Lung (tissue), 12 donors: Measurements from ENCODE around the gene PRKN. TPM values are rescaled to one million over a fixed set of nuclear protein-coding genes. Genes with fewer than 3 reads are reported as not detected.

Source experiments
- ATAC-seq: fragments of 200-7000 bp; cut with Tn5 transposase; one replicate; pipeline ENCODE4 v1.9.1; 2020; ENCODE audit warnings: moderate number of reproducible peaks; ENCODE audit not compliant: insufficient read depth, low FRiP score
- DNase-seq, 3 donors: peaks; one replicate each; pipeline ENCODE4 v3.0.0-alpha.2; 2013 to 2017
- H3K27ac ChIP-seq, 2 donors: one replicate each; pipeline ENCODE4 v1.5.1; 2013; ENCODE audit warnings: mild to moderate bottlenecking in 2 of 2, moderate library complexity in 2 of 2, control low read depth in 1 of 2, inconsistent platforms in 1 of 2, low read depth in 1 of 2, low read length in 1 of 2
- H3K27me3 ChIP-seq, 3 donors: one replicate each; pipeline ENCODE4 v1.5.1; 2013; ENCODE audit warnings: low read length in 2 of 3; ENCODE audit not compliant: control insufficient read depth in 3 of 3, insufficient read depth in 3 of 3
- H3K36me3 ChIP-seq, 4 donors: one replicate each; pipeline ENCODE4 v1.5.1; 2013; ENCODE audit warnings: low read length in 4 of 4, mild to moderate bottlenecking in 1 of 4, moderate library complexity in 1 of 4; ENCODE audit not compliant: control insufficient read depth in 4 of 4, insufficient read depth in 4 of 4
- H3K4me1 ChIP-seq, 5 donors: one replicate each; pipeline ENCODE4 v1.5.1; 2013; ENCODE audit warnings: low read length in 5 of 5, mild to moderate bottlenecking in 2 of 5, moderate library complexity in 1 of 5; ENCODE audit not compliant: control insufficient read depth in 5 of 5, insufficient read depth in 5 of 5
- H3K4me3 ChIP-seq: one replicate; pipeline ENCODE4 v1.5.1; 2013; ENCODE audit warnings: mild to moderate bottlenecking, control low read depth, moderate library complexity
- H3K9ac ChIP-seq, 2 donors: one replicate each; pipeline ENCODE4 v1.5.1; 2013; ENCODE audit warnings: low read length in 2 of 2, control low read depth in 1 of 2; ENCODE audit not compliant: insufficient read depth in 1 of 2
- H3K9me3 ChIP-seq, 4 donors: one replicate each; pipeline ENCODE4 v1.5.1; 2013; ENCODE audit warnings: low read length in 3 of 4, mild to moderate bottlenecking in 1 of 4, moderate library complexity in 1 of 4; ENCODE audit not compliant: control insufficient read depth in 4 of 4, insufficient read depth in 3 of 4
- WGBS, 2 donors: extraction: QIAGEN DNeasy Blood & Tissue Kit; methylation state at CpG; one replicate each; pipeline ENCODE4 v1.1.7; 2013; 5-methylcytosine and 5-hydroxymethylcytosine counted together
- polyA plus RNA-seq, 2 donors: library from polyadenylated mRNA; stranded (reverse); fragments of 200-250 nt; gene quantifications; one replicate each; pipeline ENCODE4 v1.2.1, GENCODE V29; 2013
- total RNA-seq, 2 donors: library from RNA; depleted of rRNA in 1 of 2; stranded (reverse); fragments of >200 nt in 1 of 2; gene quantifications; one replicate each; pipeline ENCODE4 v1.2.1, GENCODE V29; 2014 to 2021
- TF ChIP-seq, protein P1 (sequence below): IDR thresholded peaks from 2 replicates; pipeline ENCODE4 v1.5.1; 2012; ENCODE audit warnings: mild to moderate bottlenecking; ENCODE audit errors: control extremely low read depth, extremely low read depth
- donor health status: control.
- donor health status: control.
- donor health status: Bipolar disorder and iron deficiency.
- donor health status: healthy.
- donor health status: DM: yes; HTN: yes; CAD: no.

PRKN gene
- total and polyA plus RNA-seq, 4 donors, result 0.27 to 11.2 (median 3.1) TPM

DNA sequence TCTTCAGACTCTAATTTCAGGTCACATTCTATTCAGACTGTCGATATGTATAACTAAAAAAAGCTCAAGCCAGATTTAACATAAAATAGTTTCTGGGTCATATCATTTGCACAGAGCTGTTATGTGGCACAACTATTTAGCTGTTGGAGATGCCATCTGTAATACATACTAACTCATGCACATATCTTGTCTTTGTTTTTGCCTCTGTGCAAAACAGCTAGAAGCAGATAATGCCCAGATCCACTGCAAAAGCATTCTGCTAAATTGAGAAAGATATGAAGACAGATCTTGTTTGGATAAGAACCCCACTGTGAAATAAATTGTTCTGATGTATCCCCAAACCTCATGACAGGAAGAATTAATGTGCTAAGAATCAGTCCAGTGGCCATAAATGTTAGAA is 930.9 kb downstream of the PRKN start:
- peaks cover 0 to 3% (median 0%) of the 10 kb centered on the region in 4 donors for H3K9me3 ChIP-seq
- H3K36me3 ChIP-seq, result no peaks in the 10 kb centered on the region
- 61 to 76% methylated on average over 1 of the region's 1 CpG for WGBS, 2 donors
- no peak overlapping the region for H3K4me3 ChIP-seq
- H3K27me3 ChIP-seq, result no peaks in the 10 kb centered on the region
- TF ChIP-seq, protein P1, sequence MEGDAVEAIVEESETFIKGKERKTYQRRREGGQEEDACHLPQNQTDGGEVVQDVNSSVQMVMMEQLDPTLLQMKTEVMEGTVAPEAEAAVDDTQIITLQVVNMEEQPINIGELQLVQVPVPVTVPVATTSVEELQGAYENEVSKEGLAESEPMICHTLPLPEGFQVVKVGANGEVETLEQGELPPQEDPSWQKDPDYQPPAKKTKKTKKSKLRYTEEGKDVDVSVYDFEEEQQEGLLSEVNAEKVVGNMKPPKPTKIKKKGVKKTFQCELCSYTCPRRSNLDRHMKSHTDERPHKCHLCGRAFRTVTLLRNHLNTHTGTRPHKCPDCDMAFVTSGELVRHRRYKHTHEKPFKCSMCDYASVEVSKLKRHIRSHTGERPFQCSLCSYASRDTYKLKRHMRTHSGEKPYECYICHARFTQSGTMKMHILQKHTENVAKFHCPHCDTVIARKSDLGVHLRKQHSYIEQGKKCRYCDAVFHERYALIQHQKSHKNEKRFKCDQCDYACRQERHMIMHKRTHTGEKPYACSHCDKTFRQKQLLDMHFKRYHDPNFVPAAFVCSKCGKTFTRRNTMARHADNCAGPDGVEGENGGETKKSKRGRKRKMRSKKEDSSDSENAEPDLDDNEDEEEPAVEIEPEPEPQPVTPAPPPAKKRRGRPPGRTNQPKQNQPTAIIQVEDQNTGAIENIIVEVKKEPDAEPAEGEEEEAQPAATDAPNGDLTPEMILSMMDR, result no peak
- no peak overlapping the region for H3K9ac ChIP-seq
- no peak for ATAC-seq
- H3K27ac ChIP-seq, result no peak overlapping the region
- DNase-seq, result no peak
- H3K4me1 ChIP-seq, result no peaks in the 10 kb centered on the region

DNA sequence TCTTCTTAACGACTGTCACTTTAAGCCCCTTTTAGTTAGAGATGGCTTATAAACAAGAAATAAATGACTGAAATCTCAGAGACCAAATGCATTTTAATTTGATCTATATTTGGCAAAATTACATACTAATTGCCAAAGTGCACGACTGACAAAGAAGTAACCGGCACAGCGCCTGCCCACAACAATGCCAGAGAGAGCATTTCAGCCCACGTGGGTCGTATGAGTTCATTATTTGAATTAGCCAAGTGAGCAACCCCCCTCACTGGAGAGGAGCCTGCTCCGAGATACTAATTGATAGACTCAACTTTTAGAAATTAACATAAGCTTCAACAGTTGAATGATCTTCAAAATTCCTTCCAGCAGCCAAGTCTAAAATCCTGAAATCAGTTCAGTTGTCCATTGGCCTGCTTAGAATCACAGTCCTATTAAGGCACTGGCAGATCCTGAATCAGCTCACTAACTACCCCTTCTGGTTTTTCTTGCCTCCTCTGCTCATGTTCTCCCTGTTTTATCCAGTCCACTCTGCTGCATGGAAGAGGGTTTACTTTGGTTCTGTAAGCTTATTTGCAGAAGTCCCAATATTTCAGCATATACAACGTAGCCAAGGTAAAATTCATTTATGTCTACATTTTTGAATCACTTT is 934.6 kb downstream of the PRKN start:
- no peak overlapping the region for H3K9ac ChIP-seq
- H3K4me1 ChIP-seq, result no peaks in the 10 kb centered on the region
- peak in 2 of 3 donors; percentile 11 to 31 for DNase-seq
- peaks cover 0 to 3% (median 0%) of the 10 kb centered on the region in 4 donors for H3K9me3 ChIP-seq
- H3K27ac ChIP-seq, result no peak overlapping the region
- 72 to 91% methylated on average over 8 of the region's 8 CpGs for WGBS, 2 donors
- no peak overlapping the region for H3K4me3 ChIP-seq
- H3K27me3 ChIP-seq, result no peaks in the 10 kb centered on the region
- ATAC-seq, result no peak
- TF ChIP-seq, protein P1, result no peak
- H3K36me3 ChIP-seq, result no peaks in the 10 kb centered on the region

DNA sequence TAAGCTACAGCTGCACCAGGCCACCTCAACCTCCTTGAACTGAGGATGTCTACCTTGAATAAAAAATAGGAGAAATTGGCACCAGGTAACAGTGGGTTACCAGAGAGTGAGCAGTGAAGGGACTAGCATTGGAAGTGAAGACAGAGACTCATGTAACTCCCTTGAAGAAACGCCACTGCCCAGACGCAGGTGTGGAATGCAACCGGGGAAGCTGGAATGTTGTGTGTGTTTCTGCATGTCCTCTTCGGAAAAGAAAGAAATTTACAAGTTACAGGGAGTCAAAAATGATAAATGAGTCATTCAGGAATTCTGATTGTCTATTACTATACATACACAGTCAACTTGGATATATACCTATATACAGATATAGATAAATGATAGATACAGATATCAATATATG is 939.0 kb downstream of the PRKN start:
- peaks cover 0 to 4% (median 0%) of the 10 kb centered on the region in 4 donors for H3K9me3 ChIP-seq
- no peak overlapping the region for H3K9ac ChIP-seq
- DNase-seq (no peak), ATAC-seq (no peak)
- no peak overlapping the region for H3K4me3 ChIP-seq
- H3K27me3 ChIP-seq, result no peaks in the 10 kb centered on the region
- H3K4me1 ChIP-seq, result no peaks in the 10 kb centered on the region
- 85 to 93% methylated on average over 4 of the region's 4 CpGs for WGBS, 2 donors
- H3K36me3 ChIP-seq, result no peaks in the 10 kb centered on the region
- no peak overlapping the region for H3K27ac ChIP-seq
- TF ChIP-seq, protein P1, result no peak

DNA sequence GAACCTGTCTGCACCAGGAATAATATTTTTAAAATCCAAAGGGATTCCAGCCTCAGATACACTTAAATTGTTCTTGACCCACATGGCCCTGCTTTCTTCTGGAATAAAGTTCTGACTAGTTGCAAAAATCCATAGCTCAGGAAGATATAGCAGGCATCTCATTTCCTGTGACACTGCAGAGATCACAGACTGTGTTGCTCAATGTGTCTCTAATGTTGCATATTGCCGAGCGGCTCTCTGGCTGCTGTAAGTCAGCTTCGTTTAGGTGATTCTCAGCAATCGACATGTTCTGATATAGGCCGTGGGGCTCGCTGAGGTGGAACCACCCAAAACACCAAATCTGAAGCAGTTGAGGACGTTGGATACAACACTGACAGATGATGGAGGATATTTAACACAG is 955.4 kb downstream of the PRKN start:
- peaks cover 0 to 38% (median 5%) of the 10 kb centered on the region in 5 donors for H3K4me1 ChIP-seq
- no peak overlapping the region for H3K27ac ChIP-seq
- no peak overlapping the region for H3K4me3 ChIP-seq
- DNase-seq, result peak; percentile 46 to 84 (median 52)
- no peaks in the 10 kb centered on the region for H3K9me3 ChIP-seq
- H3K27me3 ChIP-seq, result no peaks in the 10 kb centered on the region
- no peak for ATAC-seq
- H3K9ac ChIP-seq, result no peak overlapping the region
- 49 to 77% methylated on average over 7 of the region's 7 CpGs for WGBS, 2 donors
- H3K36me3 ChIP-seq, result no peaks in the 10 kb centered on the region
- TF ChIP-seq, protein P1, result no peak
